GM18499 (cell line): ENCODE results near the gene NACAD.
A peak's percentile ranks its signal among the peaks of the same experiment; 100 is the strongest.
"Not testable (repeated sequence)": the region's sequence is repeated elsewhere in the genome, so short reads cannot be mapped to it uniquely, and the experiment has no call there.

Source experiments
- ATAC-seq: cut with Tn5 transposase; IDR thresholded peaks from one replicate; pipeline ENCODE4 v1.9.1; 2021; ENCODE audit warnings: moderate number of reproducible peaks; ENCODE audit not compliant: insufficient read depth, unreplicated experiment

NACAD gene

GRCh38 chr7:45114926-45115325 is 26.2 kb upstream of the NACAD start:
- no peak for ATAC-seq

GRCh38 chr7:45114257-45114656 is 25.5 kb upstream of the NACAD start:
- not testable (repeated sequence) for ATAC-seq

DNA sequence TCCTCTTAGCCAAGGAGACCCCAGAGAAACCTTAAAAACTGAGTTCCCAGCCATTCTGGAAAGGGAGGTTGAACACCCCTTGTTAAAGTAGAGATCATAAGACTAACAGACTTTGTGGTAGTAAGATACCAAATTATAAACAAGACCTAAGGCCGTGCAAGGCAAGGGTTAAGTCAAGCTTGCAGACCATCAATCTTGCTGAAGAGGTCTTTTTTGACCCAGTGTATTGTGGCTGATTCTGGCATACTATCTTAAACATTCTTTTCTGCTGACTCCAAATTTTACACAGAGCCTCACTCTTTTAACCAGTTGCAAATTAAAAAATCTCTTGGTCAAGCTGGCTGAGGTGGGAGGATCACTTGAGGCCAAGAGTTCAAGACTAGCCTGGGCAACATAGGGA is 23.9 kb upstream of the NACAD start:
- ATAC-seq, result no peak

DNA sequence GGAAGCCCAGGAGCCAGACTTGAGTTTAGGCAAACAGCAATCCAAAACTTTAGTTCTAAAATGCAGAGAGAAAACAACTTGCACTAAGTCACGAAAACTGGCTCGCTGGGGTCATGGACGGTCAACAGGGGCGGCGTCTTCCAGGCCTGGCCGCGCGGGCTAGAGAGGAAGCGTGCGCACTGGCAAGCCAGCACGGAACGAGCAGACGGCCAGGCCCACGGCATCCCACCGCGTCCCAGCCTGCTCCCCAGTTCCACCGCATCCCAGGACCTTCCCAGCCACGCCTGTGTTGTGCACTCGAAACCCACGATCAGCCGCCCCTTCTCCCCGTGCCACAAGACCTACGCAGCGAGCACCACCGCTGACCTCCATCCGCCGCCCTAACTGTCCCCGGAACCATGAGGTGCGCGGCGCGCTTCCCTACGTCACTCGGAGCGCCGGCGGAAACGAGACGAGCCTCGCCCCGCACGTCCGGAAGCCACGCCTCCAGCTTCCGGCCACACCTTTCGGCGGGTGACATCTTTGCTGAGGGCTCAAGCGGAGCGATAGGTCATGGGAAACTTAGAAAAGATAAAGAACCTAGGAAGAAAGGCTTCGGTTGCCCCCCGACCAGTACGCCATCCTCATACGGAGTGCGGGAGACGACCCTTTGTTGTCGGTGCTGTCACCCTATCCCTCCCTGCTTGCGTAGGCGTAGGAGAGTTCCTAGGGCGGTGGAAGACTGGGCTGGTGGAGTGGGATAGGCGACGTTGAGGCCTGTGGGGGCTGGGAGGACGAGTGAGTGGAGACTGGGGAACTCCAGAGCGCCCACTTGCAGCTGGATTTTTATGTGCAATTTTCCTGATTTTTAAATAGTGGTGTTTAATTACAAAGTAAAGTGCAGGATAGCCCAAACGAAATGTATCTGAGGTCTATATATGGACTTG is 22.8 kb upstream of the NACAD start, which contains the start of gene TBRG4:
TSS of gene TBRG4 (minus strand) at position 400 of the 926 bp plus-strand sequence. CDS start 2,460 bp downstream, outside the sequence.
- ATAC-seq, result peak; percentile 71

DNA sequence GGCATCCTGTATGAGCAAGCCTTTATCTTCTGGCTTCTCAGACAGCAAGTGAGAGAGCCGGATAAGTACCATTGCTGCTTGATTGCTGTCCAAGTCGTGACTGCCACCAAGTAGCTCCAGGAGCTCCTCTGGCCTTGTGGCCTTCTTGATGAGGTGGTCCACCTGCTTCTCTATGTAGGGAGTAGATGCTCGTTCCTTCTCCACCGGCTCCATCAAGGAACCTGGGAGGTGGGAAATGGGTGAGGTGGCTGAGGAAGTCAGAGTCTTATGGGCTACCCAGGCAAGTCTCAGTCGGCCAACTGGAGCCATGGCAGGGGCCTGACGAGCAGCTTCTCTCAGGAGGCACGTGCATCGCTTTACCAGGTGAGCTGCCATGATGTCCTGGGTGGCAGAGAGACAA is 20.1 kb upstream of the NACAD start:
- ATAC-seq, result no peak

DNA sequence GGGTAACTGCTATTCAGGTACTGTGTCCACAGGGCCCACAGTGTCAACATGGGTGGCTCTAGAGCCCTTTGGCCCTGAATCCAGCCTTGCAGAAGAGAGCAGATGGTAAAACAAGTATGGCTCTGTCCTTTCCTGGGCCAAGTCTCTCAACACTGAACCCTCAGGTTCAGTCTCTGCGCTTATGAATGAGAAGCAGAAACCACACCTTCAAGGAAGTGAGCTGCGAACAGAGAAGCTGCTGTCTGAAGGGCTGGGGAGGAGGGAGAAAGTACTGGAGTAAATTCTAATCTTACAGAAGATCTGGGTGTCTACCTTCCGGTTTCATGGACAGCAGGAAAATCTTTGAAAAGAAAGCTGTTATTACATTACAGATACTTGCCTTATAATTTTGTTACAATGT is 18.6 kb upstream of the NACAD start:
- no peak for ATAC-seq

- ATAC-seq, result no peak
Measured at GRCh38 chr7:45106820-45107219, 18.1 kb upstream of the NACAD start.

DNA sequence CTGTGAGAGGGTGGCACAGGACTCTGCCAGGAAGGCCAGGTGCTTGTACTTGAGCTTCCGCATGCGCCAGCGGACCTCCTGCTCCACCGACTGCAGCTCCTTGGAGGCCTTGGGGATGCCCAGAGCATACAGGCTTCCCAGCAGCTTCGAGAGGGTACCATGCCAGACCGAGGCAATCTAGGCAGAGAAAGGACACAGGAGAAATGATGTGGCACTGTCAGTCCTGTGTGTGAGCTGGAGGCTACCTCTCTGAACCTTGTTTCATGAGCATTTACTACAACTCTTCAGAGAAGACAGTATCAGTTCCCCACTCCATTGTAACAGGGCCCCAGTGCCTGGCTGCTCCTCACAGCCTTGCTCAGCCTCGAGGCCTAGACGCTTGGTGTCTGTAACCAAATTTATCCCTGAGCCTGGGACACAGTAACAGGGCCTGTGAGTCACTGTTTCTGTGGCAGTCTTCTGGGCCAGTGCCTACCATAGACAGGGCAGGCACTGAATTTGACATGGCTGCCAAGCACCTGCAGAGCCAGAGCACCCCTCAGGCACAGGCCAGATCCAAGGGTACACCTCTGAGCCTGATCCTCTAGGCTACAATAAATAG is 16.9 kb upstream of the NACAD start:
- no peak for ATAC-seq

DNA sequence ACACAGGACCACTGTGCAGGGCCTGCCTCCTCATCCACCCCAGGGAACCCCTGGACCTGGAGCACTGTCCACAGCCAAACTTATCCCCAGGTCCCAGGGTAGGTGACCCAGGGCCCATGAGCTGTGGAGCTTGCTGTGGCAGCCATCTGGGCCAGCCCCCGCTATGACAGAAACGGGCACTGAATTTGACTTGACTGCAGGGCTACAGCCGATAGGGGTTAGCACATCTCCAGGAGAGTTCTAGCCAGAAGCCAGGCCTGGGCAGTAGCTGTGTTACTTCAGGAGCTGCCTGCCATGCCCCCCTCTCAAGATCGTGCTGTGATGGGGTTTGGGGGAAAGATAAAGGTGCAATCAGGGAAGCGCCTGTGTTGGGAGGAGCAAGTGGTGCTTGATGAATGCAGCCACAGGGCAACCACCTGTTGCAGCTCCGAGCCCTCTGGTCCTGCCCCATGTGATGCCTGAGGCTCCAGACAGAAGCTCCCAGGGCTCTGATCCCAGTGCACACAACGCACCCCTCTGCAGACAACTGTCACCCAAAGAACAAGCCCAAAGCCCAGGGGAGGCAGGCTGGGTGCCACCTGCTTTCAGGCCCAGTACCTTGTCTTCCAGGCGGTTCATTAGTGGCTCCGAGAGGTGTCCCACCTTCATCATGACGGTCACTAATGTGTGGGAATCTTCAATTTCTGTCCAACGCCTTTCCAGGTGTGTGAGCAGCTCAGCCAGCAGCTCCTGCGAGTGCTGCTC is 16.2 kb upstream of the NACAD start:
- no peak for ATAC-seq

GRCh38 chr7:45103958-45104843 is 15.4 kb upstream of the NACAD start:
- no peak for ATAC-seq

DNA sequence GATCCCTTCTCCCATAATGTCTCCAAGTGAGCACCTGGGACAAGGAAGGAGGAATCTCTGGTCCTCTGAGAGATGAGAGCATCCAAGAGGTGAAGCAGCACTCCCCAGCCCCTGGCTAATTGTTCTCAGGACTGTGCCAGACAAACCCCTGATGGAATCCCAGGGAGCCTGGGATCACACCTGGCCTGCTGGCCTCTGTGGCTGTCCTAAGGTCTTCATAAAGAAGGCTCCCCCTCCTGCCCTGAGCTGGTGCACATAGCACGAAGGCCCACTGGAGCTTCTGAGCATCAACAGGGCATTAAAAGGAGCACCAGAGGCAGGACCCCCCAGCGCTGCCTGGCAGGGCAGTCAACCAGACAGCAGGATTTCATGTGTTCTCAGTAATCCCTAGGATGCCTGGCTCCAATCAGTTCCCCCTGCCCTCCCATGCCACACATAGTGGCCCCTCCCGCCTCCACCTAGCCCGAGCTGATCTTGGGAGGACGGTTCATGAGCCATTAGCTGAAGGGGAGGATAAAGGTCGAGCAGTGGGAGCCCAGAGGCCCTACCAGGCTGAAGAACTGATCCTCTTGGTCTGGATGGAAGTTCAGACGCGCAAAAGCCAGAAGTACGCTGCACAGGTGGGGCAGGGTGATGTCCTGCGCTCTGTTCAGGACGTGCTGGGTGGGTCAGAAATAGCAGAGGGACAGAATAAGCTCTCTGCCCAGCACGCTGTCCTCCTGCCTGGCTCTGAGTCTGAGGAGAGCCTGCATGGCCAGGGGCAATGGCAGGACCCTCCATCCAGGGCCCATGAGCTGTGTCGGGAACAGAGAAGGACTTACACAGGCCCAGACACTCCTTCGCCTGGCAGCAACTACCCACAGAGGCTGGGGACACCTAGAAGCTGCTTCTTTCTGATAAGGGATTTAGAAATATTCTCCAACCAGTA is 14.3 kb upstream of the NACAD start:
- no peak for ATAC-seq

DNA sequence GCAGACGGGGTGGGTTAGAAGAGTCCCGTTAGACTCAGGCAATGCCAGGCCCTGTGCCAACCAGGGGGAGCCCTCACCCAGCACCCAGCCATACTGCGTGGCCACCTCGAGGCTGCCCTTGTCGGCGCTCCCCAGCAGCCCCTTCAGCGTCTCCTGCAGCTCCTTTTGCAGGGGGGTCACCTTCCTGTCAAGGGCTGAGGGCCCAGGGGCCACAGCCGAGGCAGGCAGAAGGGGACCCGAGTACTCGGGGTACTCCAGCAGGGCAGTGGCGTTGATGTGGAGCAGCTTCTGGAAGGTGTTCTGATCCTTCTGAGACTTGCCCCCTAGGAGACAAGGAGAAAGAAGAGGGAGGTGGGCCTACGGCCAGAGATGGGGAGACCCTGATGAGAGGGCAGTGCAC is 13.0 kb upstream of the NACAD start:
- ATAC-seq, result no peak

GRCh38 chr7:45100761-45101480 is 12.2 kb upstream of the NACAD start:
- no peak for ATAC-seq

DNA sequence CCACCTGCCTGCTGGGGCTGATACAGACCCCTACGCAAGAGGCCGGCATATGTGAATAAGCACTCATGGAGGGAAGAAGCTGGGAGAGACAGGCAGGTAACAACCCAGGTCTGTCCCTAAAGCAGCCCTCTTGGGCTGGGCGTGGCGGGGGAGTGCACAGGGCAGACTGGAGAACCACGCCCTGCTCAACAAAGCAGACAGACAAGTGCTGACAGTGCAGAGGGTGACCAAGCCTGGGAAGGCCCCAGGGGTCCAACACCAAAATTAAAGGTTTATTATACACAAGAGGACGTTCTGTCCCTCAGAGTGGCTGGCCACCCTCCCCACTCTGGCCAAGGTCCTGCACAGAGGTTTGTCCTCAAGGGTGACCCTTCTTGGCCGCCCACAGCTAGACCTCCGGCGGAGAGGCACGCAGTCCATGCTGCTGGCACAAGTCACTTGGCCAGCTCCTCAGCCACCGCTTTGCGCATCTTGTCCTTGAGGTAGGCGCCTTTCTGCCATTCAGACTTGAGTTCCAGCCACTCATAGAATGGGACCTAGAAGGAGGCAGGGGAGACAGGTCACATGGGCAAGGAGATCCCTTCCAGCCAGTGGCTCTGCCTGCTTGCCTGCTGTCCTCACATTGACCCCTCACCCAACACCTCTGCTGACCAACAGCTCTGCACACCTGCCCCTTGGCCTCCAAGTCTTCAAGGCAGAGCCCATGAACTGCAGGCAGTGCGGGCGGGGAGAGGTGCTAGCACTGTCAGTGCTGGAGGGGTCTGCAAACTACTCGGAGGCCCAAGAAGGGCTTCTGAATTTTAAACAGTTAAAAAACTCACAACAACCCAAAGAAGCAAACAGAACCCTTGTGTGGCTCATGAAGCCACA is 11.4 kb upstream of the NACAD start:
- ATAC-seq, result no peak

- ATAC-seq, result no peak
Measured at GRCh38 chr7:45098983-45099839, 10.4 kb upstream of the NACAD start.

DNA sequence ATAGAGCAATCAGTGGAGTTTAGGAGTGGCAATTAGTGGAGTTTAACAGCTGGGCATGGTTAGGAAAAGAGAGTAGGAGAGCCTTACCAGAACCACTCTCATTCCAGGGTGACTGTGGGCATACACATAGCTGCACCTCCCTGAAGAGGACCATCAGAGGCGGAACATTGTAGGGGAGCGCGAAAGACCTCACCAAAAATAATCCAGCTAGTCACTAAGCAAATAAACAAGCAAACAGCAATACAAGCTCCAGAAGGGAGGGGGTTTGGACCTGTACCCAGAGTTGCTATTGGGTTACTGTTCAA is 4.1 kb upstream of the NACAD start:
- ATAC-seq, result no peak
